ENCODE results near the gene PEX11G.

PEX11G gene

DNA sequence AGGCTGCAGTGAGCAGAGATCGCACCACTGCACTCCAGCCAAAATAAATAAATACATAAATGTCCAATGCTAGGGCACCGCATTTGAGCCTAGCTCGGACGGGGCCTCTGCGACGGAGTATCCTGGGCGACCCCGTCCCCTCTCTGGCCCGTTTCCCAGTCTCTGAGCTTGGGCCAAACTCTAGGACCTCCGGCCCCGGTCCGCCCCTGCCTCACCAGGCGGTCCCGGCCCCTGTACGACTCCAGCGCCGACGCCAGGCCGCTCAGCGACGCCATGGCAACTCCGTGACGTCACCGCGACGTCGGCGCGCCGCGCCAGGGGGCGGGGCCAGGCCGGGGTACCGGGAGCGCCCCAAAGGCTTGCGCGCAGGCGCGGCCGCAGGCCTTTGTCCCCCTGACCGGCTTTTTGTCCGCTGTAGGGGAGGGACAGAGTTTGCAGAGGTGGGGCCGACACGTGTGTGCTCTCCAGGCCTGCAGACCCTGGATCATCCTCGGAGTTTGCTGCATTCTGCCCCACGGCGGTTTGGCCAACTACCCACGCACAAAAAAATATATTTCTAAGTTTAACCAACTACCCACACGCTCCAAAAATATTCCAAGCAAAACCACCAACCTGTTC is at the start of gene PEX11G:
Gene PEX11G, minus strand, starts transcription at position 300 of the 618 bp plus-strand sequence. Its CDS starts 25 bp downstream, at position 275.
- DNase-seq: peak; percentile 92

DNA sequence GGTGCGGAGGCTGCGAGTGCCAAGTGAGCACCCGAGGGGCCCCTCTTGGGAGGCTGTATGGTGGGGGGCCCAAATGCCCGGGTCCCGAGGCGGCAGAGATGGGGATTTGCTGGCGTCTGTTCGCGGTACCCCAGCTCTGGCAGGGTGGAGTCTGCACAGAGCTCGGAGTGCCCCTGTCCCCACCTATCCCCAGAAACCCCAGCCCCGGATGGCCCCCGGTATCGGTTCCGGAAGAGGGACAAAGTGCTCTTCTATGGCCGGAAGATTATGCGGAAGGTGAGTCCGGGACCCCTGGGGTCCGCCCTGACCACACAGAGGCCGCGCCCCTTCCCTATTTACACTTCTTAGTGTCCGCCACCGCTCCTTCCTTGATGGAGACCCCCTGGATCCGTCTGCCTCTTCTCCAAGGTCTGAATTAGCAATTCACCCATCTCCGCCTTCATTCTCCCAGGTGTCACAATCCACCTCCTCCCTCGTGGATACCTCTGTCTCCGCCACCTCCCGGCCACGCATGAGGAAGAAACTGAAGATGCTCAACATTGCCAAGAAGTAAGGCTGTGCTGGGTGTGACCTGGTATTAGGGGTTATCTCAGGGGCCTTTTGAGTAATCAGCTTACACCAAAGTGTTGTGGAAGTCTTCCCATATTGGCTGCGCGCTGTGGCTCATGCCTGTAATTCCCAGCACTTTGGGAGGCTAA is 47.3 kb upstream of the PEX11G start:
- no peak for DNase-seq

DNA sequence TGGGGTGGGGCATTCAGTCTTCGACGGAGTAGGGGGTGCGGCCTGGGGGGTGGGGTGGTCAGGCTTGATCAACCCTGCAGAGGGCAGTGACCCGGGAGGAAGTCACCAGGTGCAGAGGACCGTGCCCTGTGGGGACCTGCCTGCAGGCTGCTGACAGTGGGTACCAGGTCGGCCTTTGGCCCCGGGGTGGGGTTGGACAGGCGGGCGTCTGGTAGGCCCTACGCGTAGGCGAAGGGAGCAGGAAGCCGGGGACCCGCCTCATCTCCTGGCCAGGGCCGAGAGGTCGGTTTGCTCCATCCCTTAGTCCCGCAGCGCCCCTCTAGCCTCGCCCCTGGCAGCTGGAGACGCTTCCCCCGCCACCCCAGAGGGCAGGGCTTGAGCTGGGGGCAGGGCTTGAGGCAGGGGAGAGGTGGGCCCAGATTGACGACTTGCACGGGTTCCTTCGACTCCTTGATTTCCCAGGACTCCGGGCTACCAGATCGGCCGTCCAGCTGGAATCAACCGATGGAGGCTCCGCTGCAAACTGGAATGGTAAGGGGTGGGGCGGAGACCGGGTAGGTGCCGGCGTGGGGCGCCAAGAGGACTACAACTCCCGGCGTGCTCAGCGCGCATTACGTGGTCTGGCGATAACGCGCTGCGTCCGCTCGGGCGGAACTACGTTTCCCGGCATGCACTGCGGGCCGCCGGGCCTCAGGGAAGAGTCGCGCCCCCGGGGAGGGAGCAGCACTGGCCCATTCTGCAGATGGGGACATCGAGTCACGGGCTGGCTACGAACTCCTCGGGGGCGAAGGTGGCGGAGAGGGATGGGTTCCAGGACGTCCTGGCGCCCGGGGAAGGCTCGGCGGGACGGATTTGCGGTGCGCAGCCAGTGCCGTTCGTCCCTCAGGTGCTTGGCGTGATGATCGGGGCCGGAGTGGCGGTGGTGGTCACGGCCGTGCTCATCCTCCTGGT is 46.5 kb upstream of the PEX11G start, which contains the start of gene PNPLA6:
Gene PNPLA6, plus strand, starts transcription at position 671 of the 951 bp plus-strand sequence. Its CDS starts 72 bp downstream, at position 743.
- peak; percentile 95 for DNase-seq

DNA sequence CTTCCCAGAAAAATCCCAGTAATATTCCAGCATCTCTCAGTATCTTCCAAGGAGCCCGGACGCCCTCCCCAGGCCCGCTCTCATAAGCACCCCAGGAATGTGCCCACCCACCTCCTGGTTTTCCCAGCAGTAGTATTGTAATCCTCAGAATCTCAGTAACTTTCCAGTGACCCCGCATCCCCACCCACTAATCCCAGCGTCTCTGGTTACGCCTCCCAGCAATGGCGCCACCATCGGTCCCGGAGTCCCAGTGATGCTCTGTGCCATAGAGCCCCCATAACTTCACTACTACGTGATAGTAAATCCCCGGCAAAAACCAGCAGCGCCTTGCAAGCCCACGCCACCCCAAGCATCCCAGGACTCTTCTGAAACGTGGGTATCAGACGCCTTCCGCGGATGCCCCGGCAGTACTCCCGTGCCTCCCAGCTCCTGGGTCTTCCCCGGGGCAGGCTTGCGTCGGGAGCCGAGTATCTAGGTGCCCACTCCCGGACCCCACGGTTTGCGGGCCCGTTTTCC is 45.8 kb upstream of the PEX11G start:
- DNase-seq: peak; percentile 50

DNA sequence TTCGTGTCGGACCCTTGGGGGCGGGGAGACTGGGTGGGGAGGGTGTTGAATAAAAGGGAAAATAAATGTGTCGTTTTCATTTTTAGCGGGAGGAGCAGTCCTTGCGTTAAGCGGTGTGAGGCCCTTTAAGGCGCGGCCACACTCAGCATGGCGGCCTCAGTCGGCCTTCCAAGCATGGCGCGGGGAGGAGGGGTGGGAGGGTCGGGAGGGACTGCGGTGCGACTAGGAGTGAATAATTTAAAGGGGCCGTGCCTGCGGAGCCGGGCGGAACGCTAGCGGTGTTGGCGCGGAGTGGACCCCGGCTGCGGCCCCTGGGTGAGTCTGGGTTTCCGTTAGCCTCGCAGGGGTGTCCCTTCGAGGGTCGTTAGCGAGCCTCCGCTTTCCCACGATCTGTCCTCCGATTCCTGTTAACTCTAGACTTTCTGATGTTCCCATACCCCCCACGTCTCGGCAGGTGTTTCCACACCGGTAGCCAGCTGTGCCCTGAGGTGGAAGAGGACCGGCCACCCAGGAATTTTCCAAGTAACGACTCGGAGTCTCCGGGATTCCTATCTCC is 45.2 kb upstream of the PEX11G start:
- DNase-seq: peak; percentile 88

DNA sequence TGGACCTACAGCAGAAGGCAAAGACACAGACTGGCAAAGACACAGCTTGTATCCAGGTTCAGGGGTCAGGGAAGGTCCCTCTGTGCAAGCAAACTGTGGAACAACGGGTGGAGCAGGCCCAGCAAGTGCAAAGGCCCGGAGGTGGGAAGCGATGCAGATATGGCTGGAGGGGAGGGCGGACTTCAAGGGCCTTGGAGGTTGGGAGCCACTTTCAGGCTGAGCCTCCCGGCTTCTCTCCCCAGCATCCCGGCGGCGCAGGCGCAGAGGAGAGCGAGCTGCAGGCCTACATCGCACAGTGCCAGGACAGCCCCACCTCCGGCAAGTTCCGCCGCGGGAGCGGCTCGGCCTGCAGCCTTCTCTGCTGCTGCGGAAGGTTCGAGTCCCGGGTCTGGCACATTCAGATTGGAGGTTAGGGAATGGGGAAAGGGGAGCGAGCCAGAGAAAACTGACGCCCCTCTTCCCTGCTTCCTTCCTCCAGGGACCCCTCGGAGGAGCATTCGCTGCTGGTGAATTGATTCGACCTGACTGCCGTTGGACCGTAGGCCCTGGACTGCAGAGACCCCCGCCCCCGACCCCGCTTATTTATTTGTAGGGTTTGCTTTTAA is 44.5 kb upstream of the PEX11G start:
- DNase-seq: no peak

DNA sequence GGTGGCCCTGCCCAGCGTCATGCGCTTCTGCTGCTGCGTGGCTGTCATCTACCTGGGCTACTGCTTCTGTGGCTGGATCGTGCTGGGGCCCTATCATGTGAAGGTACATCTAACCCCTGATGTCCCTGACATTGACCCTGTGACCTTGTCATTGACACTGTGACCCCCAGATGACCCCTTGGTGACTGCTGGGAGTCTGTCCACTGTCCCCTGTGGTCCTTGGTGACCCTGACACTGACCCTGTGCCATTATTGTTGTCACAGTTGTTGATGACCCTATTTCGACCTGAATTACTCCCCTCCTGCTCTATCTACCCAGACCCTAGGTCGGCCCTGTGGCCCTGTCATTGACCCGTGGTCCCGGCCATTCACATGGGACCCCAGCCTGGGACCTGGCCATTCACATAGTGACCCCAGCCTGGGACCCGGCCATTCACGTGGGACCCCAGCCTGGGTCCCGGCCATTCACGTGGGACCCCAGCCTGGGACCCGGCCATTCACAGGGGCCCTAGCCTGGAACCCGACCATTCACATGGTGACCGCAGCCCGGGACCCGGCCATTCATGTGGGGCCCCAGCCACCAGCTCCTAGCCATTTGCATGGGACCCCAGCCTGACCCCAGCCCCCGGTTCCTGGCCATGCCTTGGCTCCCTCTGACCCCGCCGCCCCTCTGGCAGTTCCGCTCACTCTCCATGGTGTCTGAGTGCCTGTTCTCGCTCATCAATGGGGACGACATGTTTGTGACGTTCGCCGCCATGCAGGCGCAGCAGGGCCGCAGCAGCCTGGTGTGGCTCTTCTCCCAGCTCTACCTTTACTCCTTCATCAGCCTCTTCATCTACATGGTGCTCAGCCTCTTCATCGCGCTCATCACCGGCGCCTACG is 41.0 kb upstream of the PEX11G start:
- no peak for DNase-seq

DNA sequence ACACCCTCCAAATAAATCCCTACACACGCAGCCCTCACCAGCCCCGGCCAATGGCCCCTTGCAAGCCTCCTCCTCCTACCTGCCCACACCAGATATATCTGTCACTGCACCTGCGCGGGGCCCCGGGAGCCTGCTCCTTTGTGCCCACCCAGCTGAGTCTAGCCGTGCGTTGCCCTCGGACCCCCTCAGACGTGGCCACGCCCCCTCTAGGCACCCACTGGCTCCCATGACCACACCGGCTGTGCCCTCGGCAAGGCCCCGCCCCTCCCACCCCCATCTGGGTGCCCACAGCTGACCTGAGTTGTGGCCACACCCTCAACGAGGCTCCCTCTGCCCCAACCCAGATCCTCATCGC is 40.4 kb upstream of the PEX11G start:
- no peak for DNase-seq

DNA sequence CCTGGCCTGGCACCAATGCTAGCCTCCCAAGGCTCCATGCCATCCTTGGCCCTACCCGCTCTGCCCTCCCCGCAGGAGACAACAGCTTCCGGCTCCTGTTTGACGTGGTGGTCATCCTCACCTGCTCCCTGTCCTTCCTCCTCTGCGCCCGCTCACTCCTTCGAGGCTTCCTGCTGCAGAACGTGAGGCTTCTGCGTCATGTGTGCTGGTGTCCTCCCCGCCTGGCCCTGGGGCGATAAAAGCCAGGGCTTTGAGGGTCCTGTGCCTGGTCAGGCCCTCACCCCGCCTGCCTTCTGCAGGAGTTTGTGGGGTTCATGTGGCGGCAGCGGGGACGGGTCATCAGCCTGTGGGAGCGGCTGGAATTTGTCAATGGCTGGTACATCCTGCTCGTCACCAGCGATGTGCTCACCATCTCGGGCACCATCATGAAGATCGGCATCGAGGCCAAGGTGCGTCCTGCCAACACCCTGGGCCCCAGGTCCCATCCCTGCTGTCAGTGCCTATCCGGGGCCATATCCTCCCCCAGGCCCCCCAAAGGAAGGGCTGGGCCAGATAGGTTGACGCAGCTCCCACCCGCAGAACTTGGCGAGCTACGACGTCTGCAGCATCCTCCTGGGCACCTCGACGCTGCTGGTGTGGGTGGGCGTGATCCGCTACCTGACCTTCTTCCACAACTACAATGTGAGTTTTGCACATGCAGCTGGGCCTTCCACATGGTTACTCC is 39.8 kb upstream of the PEX11G start:
- DNase-seq: no peak

DNA sequence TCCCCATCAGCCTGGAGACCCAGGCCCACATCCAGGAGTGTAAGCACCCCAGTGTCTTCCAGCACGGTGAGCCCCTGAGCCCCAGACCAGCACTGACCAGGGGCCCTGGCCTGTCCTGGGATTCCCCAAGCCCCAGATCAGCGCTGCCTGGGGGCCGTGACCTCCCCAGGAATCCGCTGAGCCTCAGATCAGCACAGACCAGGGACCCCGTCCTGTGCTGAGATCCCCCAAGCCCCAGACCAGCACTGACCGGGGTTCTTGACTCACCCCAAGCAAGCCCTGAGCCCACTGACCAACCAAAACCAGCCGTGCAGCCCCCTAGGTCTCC is 39.3 kb upstream of the PEX11G start:
- DNase-seq: no peak

DNA sequence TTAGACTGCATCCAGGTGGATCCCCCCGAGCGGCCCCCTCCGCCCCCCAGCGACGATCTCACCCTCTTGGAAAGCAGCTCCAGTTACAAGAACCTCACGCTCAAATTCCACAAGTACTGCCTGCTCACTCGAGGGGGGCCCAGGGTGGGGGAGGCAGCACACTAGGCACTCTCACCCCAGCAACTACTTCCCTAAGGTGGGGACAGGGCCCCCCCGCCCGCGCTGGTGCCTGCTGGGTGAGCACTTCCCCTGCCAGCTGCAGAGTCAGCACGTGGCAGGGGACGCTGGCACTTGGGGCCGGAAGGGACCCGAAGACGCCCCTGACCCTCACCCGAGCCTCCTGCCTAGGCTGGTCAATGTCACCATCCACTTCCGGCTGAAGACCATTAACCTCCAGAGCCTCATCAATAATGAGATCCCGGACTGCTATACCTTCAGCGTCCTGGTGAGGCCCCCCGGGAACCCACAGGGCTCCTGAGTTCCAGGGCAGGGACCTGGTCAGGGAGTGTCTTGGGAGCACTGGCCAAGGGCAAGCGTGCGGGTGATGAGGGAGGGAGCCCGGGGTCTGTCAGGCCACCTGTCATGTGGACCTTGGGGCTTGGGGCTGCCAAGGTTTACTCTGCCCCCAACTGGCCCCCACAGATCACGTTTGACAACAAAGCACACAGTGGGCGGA is 38.8 kb upstream of the PEX11G start:
- no peak for DNase-seq

DNA sequence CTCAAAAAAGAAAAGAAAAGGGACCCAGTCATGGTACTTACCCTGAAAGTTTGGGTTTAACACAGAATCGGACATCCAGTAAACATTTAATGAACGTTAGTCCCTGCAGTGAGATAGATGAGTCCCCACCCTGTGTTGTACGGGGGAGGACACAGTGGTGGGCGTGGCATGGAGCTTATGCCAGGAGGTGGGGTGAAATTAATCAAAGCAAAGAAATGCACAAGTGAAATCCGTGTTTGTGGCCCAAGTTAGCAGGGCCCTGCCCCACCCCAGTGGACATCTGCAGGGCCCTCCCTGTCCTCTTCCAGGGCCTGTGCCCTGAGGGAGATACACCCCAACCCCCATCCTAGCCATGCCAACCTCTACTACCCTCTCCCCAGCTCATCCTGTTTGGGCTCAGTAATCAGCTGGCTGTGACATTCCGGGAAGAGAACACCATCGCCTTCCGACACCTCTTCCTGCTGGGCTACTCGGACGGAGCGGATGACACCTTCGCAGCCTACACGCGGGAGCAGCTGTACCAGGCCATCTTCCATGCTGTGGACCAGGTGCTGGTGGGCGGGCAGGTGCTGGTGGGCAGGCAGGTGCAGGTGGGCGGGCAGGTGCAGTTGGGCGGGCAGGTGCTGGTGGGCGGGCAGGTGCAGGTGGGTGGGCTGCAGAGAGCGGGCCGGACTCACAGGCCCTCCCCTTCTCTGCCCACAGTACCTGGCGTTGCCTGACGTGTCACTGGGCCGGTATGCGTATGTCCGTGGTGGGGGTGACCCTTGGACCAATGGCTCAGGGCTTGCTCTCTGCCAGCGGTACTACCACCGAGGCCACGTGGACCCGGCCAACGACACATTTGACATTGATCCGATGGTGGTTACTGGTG is 37.5 kb upstream of the PEX11G start:
- no peak for DNase-seq

DNA sequence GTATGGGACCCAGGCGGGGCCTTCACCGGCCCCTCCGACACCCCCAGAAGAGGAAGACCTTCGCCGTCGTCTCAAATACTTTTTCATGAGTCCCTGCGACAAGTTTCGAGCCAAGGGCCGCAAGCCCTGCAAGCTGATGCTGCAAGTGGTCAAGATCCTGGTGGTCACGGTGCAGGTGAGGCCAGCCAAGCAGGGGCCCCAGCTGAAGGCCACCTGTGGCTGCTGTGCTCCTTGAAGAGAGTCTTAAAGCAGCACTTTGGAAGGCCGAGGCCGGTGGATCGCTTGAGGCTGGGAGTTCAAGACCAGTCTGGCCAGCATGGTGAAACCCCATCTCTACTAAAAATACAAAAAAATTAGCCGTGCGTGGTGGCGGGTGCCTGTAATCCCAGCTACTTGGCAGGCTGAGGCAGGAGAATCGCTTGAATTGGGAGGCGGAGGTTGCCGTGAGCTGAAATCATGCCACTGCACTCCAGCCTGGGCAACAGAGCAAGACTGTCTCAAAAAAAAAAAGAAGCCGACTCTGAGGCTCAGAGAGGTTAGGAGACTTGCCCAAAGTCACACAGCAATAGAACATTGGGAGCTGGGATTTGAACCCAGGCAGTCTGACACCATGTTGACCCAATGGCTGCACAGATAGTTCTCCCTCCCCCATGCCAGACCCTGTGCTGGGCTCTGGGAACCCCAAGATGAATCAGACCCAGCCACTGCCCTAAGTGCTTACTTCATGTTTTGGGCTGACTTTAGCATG is 36.3 kb upstream of the PEX11G start:
- no peak for DNase-seq

DNA sequence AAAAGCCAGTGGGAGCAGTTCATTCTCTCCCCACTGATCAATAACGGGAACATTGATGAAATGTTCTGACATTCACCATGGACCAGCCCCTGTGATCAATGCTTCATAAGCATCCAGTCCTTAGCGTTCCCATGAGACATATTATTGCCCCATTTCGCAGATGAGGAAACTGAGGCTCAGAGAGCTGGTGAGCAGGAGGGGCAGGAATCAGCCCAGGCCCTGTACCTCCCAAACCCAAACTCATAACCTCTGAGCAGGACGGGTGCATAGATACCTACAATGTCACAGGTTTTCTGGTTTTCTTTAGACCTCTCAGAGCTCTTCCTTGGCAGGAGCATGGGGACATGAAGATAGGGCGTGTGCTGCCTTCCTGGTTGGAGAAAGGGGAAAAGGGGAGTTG is 35.7 kb upstream of the PEX11G start:
- no peak for DNase-seq

DNA sequence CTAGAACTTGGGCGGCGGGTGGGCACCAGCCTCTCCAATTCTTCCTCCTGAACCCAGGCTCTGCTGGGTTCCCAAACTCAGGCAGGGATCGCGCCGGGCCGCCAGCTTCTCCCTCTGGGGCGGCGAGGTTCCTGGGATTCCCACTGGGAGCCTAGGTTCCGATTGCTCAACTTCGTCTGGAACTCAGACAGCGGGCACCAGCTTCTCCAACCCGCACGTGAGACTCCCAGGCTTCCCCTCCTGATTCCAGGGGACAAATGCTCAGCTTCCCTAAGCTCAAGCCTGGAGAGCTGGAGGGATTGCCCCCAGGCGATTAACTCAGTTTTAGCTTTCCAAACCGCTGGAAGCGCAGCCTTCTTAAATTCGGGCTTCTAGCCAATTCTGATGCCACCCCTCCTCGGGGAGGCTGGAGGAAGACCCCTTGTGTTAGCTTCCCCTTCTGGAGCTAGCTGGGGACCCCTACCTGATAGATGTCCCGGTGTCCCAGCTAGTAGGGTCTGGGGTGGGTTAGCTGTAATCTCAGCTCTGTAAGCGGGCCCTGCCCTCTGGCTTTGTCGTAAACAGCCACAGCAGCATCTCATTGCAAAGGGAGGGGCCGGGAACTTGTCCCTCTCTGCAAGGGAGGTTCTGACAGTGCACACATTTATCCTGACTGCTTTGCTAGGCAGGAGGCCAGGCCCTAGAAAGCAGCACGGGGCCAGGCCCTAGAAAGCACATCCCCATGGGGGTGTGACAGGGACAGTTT is 34.3 kb upstream of the PEX11G start:
- DNase-seq: no peak

DNA sequence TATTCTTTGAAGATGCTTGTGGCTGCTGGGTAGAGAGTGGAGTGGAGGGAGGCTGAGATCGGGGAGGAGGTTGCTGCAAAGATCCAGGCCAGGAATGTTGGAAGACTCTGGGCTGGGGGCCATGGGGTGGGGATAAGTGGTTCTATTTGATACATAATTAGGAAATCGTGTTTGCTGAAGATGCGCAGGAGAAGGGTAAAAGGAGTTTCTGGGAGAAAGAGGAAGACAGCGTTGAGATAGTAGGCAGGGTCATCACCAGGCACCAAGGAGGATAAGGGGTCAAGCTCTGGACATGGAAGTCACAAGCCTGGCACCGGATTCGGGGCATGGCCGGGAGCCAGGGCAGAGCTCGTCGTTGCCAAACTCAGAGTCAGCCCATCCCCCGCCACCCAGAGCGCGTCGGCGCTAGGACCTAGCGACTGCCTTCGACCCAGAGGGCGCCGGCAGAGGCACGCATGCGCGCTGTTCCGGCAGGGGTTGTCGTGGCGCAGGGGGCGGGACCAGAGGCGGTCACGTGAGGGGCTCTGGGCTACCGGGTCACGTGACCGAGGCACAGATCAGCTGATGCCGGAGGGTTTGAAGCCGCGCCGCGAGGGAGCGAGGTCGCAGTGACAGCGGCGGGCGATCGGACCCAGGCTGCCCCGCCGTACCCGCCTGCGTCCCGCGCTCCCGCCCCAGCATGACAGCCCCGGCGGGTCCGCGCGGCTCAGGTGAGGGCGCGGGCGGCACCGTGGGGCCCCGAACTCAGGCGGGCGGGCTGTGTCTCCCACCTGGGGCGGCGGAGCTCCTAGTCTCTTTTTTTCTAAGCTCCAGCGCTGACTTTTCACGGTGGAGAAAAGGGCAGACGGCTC is 33.5 kb upstream of the PEX11G start, which contains the start of gene MCOLN1:
Gene MCOLN1, plus strand, starts transcription at position 553 of the 851 bp plus-strand sequence. Its CDS starts 127 bp downstream, at position 680.
- peak; percentile 98 for DNase-seq

Measured in NCI-H345 (cell line).